Sigmoid colon (tissue), 4 donors: Measurements from ENCODE around the gene LEFTY1.

Source experiments
- CTCF ChIP-seq, 4 experiments: fragments of 450-650 bp in 3 of 4; fragments of 200-600 bp in 1 of 4; IDR thresholded peaks; one replicate each; pipeline ENCODE4 v1.5.1; 2016 to 2019; ENCODE audit warnings: antibody characterized with exemption in 4 of 4, mild to moderate bottlenecking in 3 of 4, moderate library complexity in 2 of 4
- EP300 ChIP-seq, 4 donors: sonication (generic); formaldehyde crosslinking; IDR thresholded peaks; one replicate each; pipeline ENCODE4 v1.6.1; 2017; ENCODE audit warnings: antibody characterized with exemption in 4 of 4
- POLR2A ChIP-seq, 2 donors: fragments of 450-650 bp; IDR thresholded peaks; one replicate each; pipeline ENCODE4 v1.6.1; 2016; ENCODE audit warnings: antibody characterized with exemption in 2 of 2, mild to moderate bottlenecking in 2 of 2, moderate library complexity in 2 of 2

GRCh38 chr1:225855503-225856300 is 33.2 kb downstream of the LEFTY1 start:
- TF ChIP-seq CTCF (IDR thresholded peaks at IDR 0.05) (no peak), POLR2A (IDR thresholded peaks at IDR 0.05) (no peak), EP300 (IDR thresholded peaks at IDR 0.05) (no peak)
